ENCODE data around the gene SREBF1.

Gene SREBF1

GRCh38 chr17:17779015-17779611 is 57.7 kb downstream of the SREBF1 start:
- no peak overlapping the region for H3K27ac ChIP-seq (ENCODE audit: low read length)

GRCh38 chr17:17778308-17779014 is 58.3 kb downstream of the SREBF1 start:
- H3K9me3 ChIP-seq (ENCODE audit: insufficient read depth, low read length, severe bottlenecking): no peaks in the 10 kb centered on the region
- peaks cover 75% of the 10 kb centered on the region for H3K79me2 ChIP-seq (ENCODE audit: insufficient read depth, low read length)
- H3K9ac ChIP-seq (ENCODE audit: low read depth, low read length): no peak overlapping the region
- TF ChIP-seq EZH2 (IDR thresholded peaks at IDR 0.05; ENCODE audit: borderline replicate concordance, low read depth, low read length, severe bottlenecking): no peak
- no peak for TF ChIP-seq CTCF (IDR thresholded peaks at IDR 0.05; ENCODE audit: borderline replicate concordance, extremely low read depth, low read length, poor library complexity, severe bottlenecking)
- H3K27ac ChIP-seq (ENCODE audit: low read length): no peak overlapping the region
- peaks cover 88% of the 10 kb centered on the region for H4K20me1 ChIP-seq (ENCODE audit: insufficient read depth, low read length)
- no peaks in the 10 kb centered on the region for H3K27me3 ChIP-seq (ENCODE audit: insufficient read depth, low read length, poor library complexity)
- H3K4me2 ChIP-seq (ENCODE audit: insufficient read depth, low read length): no peak overlapping the region
- ATAC-seq (ENCODE audit: insufficient read depth, low read depth) (no peak), DNase-seq (no peak)
- peaks cover 16% of the 10 kb centered on the region for H3K36me3 ChIP-seq (ENCODE audit: insufficient read depth, low read length)
- H3K4me3 ChIP-seq (ENCODE audit: low read depth in 1 of 2, low read length in 2 of 2): no peak overlapping the region
- H3K4me1 ChIP-seq (ENCODE audit: insufficient read depth, low read length): peaks cover 13% of the 10 kb centered on the region
- H2AFZ ChIP-seq (ENCODE audit: low read depth, low read length): no peak overlapping the region

More at GRCh38 chr17:17779015-17779611, 57.7 kb downstream of the SREBF1 start:
- Histone ChIP-seq H3K9me3 (ENCODE audit: insufficient read depth, low read length, severe bottlenecking) (no peaks in the 10 kb centered on the region), H3K36me3 (ENCODE audit: insufficient read depth, low read length) (peaks cover 16% of the 10 kb centered on the region), H3K4me1 (ENCODE audit: insufficient read depth, low read length) (peaks cover 13% of the 10 kb centered on the region), H3K79me2 (ENCODE audit: insufficient read depth, low read length) (peaks cover 75% of the 10 kb centered on the region), H2AFZ (ENCODE audit: low read depth, low read length) (no peak overlapping the region), H3K9ac (ENCODE audit: low read depth, low read length) (no peak overlapping the region), H3K27me3 (ENCODE audit: insufficient read depth, low read length, poor library complexity) (no peaks in the 10 kb centered on the region), H3K4me3 (ENCODE audit: low read depth in 1 of 2, low read length in 2 of 2) (no peak overlapping the region), H4K20me1 (ENCODE audit: insufficient read depth, low read length) (peaks cover 89% of the 10 kb centered on the region), H3K4me2 (ENCODE audit: insufficient read depth, low read length) (no peak overlapping the region)
- ATAC-seq (ENCODE audit: insufficient read depth, low read depth) (no peak), DNase-seq (no peak)
- TF ChIP-seq CTCF (IDR thresholded peaks at IDR 0.05; ENCODE audit: borderline replicate concordance, extremely low read depth, low read length, poor library complexity, severe bottlenecking) (no peak), EZH2 (IDR thresholded peaks at IDR 0.05; ENCODE audit: borderline replicate concordance, low read depth, low read length, severe bottlenecking) (no peak)

- DNase-seq: no peak
- Histone ChIP-seq H3K9me3 (ENCODE audit: insufficient read depth, low read length, severe bottlenecking) (no peaks in the 10 kb centered on the region), H3K36me3 (ENCODE audit: insufficient read depth, low read length) (peaks cover 16% of the 10 kb centered on the region), H2AFZ (ENCODE audit: low read depth, low read length) (no peak overlapping the region), H3K27me3 (ENCODE audit: insufficient read depth, low read length, poor library complexity) (no peaks in the 10 kb centered on the region), H4K20me1 (ENCODE audit: insufficient read depth, low read length) (peaks cover 89% of the 10 kb centered on the region), H3K9ac (ENCODE audit: low read depth, low read length) (no peak overlapping the region), H3K79me2 (ENCODE audit: insufficient read depth, low read length) (peaks cover 83% of the 10 kb centered on the region), H3K4me2 (ENCODE audit: insufficient read depth, low read length) (no peak overlapping the region), H3K27ac (ENCODE audit: low read length) (no peak overlapping the region), H3K4me1 (ENCODE audit: insufficient read depth, low read length) (peaks cover 13% of the 10 kb centered on the region), H3K4me3 (ENCODE audit: low read depth in 1 of 2, low read length in 2 of 2) (no peak overlapping the region)
- ATAC-seq (ENCODE audit: insufficient read depth, low read depth): no peak
- TF ChIP-seq EZH2 (IDR thresholded peaks at IDR 0.05; ENCODE audit: borderline replicate concordance, low read depth, low read length, severe bottlenecking) (no peak), CTCF (IDR thresholded peaks at IDR 0.05; ENCODE audit: borderline replicate concordance, extremely low read depth, low read length, poor library complexity, severe bottlenecking) (no peak)
Observed at GRCh38 chr17:17776889-17777288, 59.9 kb downstream of the SREBF1 start.
